HepG2 (cell line): ENCODE measurements around the gene DAPK1. TPM values are rescaled to one million over a fixed set of nuclear protein-coding genes. Genes with fewer than 3 reads are reported as not detected.
A peak's percentile ranks its signal among the peaks of the same experiment; 100 is the strongest.

Experiments
- ATAC-seq: fragments of 200-7000 bp; cut with Tn5 transposase; 3 replicates; pipeline ENCODE4 v1.9.1; 2020; ENCODE audit warnings: mild to moderate bottlenecking, moderate library complexity
- BruUV-seq: library from RNA; stranded (reverse); fragments of 400-500 nt; replicated peaks from 2 replicates; lab custom pipeline; 2021; lab: Mats Ljungman, UMichigan
- CTCF ChIA-PET: fragments of 300-600 bp; formaldehyde crosslinking; extraction: SDS; loops from one replicate; lab custom pipeline; 2021; ENCODE audit warnings: low total read pairs, inconsistent platforms, low intra/inter-chr PET ratio; lab: Yijun Ruan, JAX
- POLR2A ChIA-PET: fragments of 350-600 bp; sonication (Branson Sonifier 250); formaldehyde crosslinking; loops from one replicate; lab custom pipeline; 2020; ENCODE audit warnings: antibody characterized with exemption, inconsistent platforms; lab: Yijun Ruan, JAX
- DNase-seq: peaks from one replicate; pipeline ENCODE4 v3.0.0-alpha.2; 2015; ENCODE audit warnings: low spot score
- FAIRE-seq: peaks from 3 replicates; lab custom pipeline; 2011; peaks lifted over from hg19 to GRCh38; lab: Jason Lieb, UNC
- H2AFZ ChIP-seq: one replicate; pipeline ENCODE4 v1.6.1; 2011; ENCODE audit warnings: low read length, inconsistent platforms
- H3K27ac ChIP-seq: fragments of 300-600 bp; 3 replicates; pipeline ENCODE4 v1.8.0; 2011; ENCODE audit warnings: mixed run types, mild to moderate bottlenecking, mixed read lengths, low read length, inconsistent platforms; ENCODE audit not compliant: insufficient read depth; ENCODE audit errors: extremely low read length
- H3K27me3 ChIP-seq, 2 experiments: fragments of 200-600 bp in 1 of 2; 2 replicates in 1 of 2; 3 replicates in 1 of 2; pipeline versions ENCODE4 v1.6.0 to v1.8.0; 2011; ENCODE audit warnings: low read length in 2 of 2, mild to moderate bottlenecking in 2 of 2, moderate library complexity in 2 of 2, inconsistent platforms in 1 of 2; ENCODE audit not compliant: insufficient read depth in 2 of 2, control insufficient read depth in 1 of 2
- H3K36me3 ChIP-seq, 2 experiments: fragments of 200-600 bp in 1 of 2; replicated peaks in 1 of 2; 2 replicates in 1 of 2; 3 replicates in 1 of 2; pipeline versions ENCODE4 v1.5.1 to v1.8.0; 2011; ENCODE audit warnings: low read length in 2 of 2, inconsistent platforms in 1 of 2; ENCODE audit not compliant: insufficient read depth in 2 of 2, control insufficient read depth in 1 of 2
- H3K4me1 ChIP-seq: 2 replicates; pipeline ENCODE4 v1.5.1; 2012; ENCODE audit warnings: low read length, inconsistent platforms; ENCODE audit not compliant: insufficient read depth
- H3K4me2 ChIP-seq: 2 replicates; pipeline ENCODE4 v1.6.0; 2011; ENCODE audit warnings: low read depth, low read length, inconsistent platforms
- H3K4me3 ChIP-seq, 3 experiments: fragments of 200-600 bp in 1 of 3; sonication (generic), shearing (Covaris generic) in 1 of 3; replicated peaks in 1 of 3; 2 replicates each; pipeline ENCODE4 v1.5.1; 2011 to 2016; ENCODE audit warnings: low read length in 3 of 3, inconsistent platforms in 2 of 3, low read depth in 2 of 3, mild to moderate bottlenecking in 2 of 3, control low read depth in 1 of 3, mixed read lengths in 1 of 3; ENCODE audit not compliant: insufficient read depth in 1 of 3
- H3K79me2 ChIP-seq: one replicate; pipeline ENCODE4 v1.6.1; 2011; ENCODE audit warnings: low read length, inconsistent platforms; ENCODE audit not compliant: insufficient read depth
- H3K9ac ChIP-seq: 2 replicates; pipeline ENCODE4 v1.6.0; 2011; ENCODE audit warnings: mild to moderate bottlenecking, low read depth, low read length, inconsistent platforms; ENCODE audit not compliant: insufficient read depth
- H3K9me3 ChIP-seq: 2 replicates; pipeline ENCODE4 v1.5.1; 2012; ENCODE audit warnings: mild to moderate bottlenecking, low read length
- H4K20me1 ChIP-seq: 2 replicates; pipeline ENCODE4 v1.6.0; 2011; ENCODE audit warnings: inconsistent platforms, mild to moderate bottlenecking, low read length, moderate library complexity; ENCODE audit not compliant: insufficient read depth
- ATM ChIP-seq: fragments of 450-650 bp; IDR thresholded peaks from 2 replicates; pipeline ENCODE4 v1.7.1; 2017; ENCODE audit warnings: mild to moderate bottlenecking, borderline replicate concordance
- FOXA1 ChIP-seq, 2 experiments: fragments of 450-650 bp in 1 of 2; sonication (generic) in 1 of 2; formaldehyde crosslinking in 1 of 2; IDR thresholded peaks; 2 replicates each; pipeline versions ENCODE4 v1.4.0 to v1.6.1; 2016 to 2020; ENCODE audit warnings: missing genetic modification reagents in 1 of 2
- NFE2 ChIP-seq: sonication (generic); formaldehyde crosslinking; IDR thresholded peaks from 2 replicates; pipeline ENCODE4 v1.4.0; 2020; ENCODE audit warnings: missing genetic modification reagents
- NR3C1 ChIP-seq: sonication (generic); formaldehyde crosslinking; IDR thresholded peaks from 2 replicates; pipeline ENCODE4 v1.4.0; 2020; ENCODE audit warnings: missing genetic modification reagents
- STAT6 ChIP-seq: sonication (generic); formaldehyde crosslinking; IDR thresholded peaks from 2 replicates; pipeline ENCODE4 v1.4.0; 2020; ENCODE audit warnings: missing genetic modification reagents, mild to moderate bottlenecking, borderline replicate concordance
- ZNF549 ChIP-seq: sonication (generic); formaldehyde crosslinking; IDR thresholded peaks from 2 replicates; pipeline ENCODE4 v1.5.0; 2020; ENCODE audit warnings: missing genetic modification reagents
- ZNF577 ChIP-seq: sonication (generic); formaldehyde crosslinking; IDR thresholded peaks from 2 replicates; pipeline ENCODE4 v1.4.0; 2020; ENCODE audit warnings: mild to moderate bottlenecking, low read depth, missing genetic modification reagents, borderline replicate concordance
- ZNF674 ChIP-seq: sonication (generic); formaldehyde crosslinking; IDR thresholded peaks from 2 replicates; pipeline ENCODE4 v1.5.0; 2020; ENCODE audit warnings: low read depth, mild to moderate bottlenecking, missing genetic modification reagents
- ZNF891 ChIP-seq: sonication (generic); formaldehyde crosslinking; IDR thresholded peaks from 2 replicates; pipeline ENCODE4 v1.5.0; 2020; ENCODE audit warnings: mild to moderate bottlenecking, missing genetic modification reagents
- WGBS: methylation state at CpG from one replicate; pipeline ENCODE4 v1.1.6; 2017; ENCODE audit warnings: low lambda C conversion rate; 5-methylcytosine and 5-hydroxymethylcytosine counted together
- in situ Hi-C: cut with HindIII; loops from 2 replicates; pipeline ENCODE4 v1.10.0; 2017; ENCODE audit warnings: low pct_unique_long_range_greater_than_20kb; ENCODE audit not compliant: extremely low pct_ligation_motif_present
- intact Hi-C: fragments of 100-400 bp; cut with micrococcal nuclease; formaldehyde crosslinking; loops from one replicate; pipeline ENCODE4 v1.10.0; 2022; ENCODE audit not compliant: unreplicated experiment
- polyA plus RNA-seq, 8 experiments: library from polyadenylated mRNA; depleted of rRNA in 3 of 8; stranded (reverse) in 7 of 8; unstranded in 1 of 8; fragments of >200 nt; fragmentation: Illumina TruSeq in 4 of 8; extraction: Trizol in 4 of 8; gene quantifications; 2 replicates each; pipeline versions ENCODE4 v1.2.1 to v1.2.3, GENCODE V29; 2011 to 2016; ENCODE audit warnings: low read depth in 4 of 8, missing spikeins in 1 of 8, mixed read lengths in 1 of 8; ENCODE audit not compliant: insufficient read depth in 1 of 8
- total RNA-seq, 5 experiments: library from RNA; depleted of rRNA; stranded (reverse); fragments of >200 nt; fragmentation: Illumina TruSeq; extraction: Trizol; gene quantifications; 2 replicates each; pipeline ENCODE4 v1.2.3, GENCODE V29; 2016; ENCODE audit warnings: low read depth in 1 of 5
- TF ChIP-seq, protein P1 (sequence below): IDR thresholded peaks from 2 replicates; pipeline ENCODE4 v1.6.1; 2012; ENCODE audit warnings: low read length, improper control_type of control experiment

Gene DAPK1
- total and polyA plus RNA-seq, 2 of the 13 experiments (the other 11 are each of a cell fraction or from before 2014, with no cell fraction given): 35.7 to 35.9 TPM

DNA sequence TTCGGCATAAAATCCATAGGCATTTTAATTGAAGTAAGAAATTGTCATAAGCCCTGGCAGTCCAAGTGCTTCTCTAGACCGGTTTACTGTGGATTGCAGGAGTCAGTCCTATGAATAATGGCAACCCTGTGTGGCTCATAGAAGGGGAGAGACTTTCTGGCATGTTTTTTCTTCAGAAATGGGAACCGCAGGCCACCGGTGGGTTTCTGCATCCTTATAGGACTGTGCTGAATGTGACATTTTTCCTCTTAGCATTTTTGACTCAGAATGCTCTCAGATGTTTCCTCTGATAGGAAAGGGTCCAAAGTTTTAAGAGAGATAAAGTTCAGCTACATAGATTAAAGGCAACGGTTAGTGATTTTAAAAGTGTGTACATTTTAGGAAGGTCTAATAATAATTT lies 6.3 kb downstream of the DAPK1 start:
- Histone ChIP-seq H2AFZ (no peak overlapping the region), H3K79me2 (peaks cover 51% of the 10 kb centered on the region), H3K9me3 (no peaks in the 10 kb centered on the region), H3K27ac (peak overlapping the region; percentile 25), H3K36me3 (no peaks in the 10 kb centered on the region; a peak in 2 of 5 replicates), H3K9ac (no peak overlapping the region), H3K4me1 (peaks cover 83% of the 10 kb centered on the region), H4K20me1 (no peaks in the 10 kb centered on the region; the same call in 1 of the 2 replicates), H3K4me3 (no peak overlapping the region), H3K27me3 (no peaks in the 10 kb centered on the region), H3K4me2 (peak overlapping the region; percentile 39)
- CTCF ChIA-PET: no interaction called here
- no TSS peak for BruUV-seq
- no peak for FAIRE-seq
- intact Hi-C loops: no loop called here
- DNase-seq: peak; percentile 10
- WGBS: 49% methylated on average over 5 of the region's 5 CpGs
- ATAC-seq: no peak
- POLR2A ChIA-PET: interaction anchor here (1.5 kb wide), 1 partner anchor 65 kb away, joined by 3 read pairs; no protein-coding TSS in a partner anchor
- in situ Hi-C loops: no loop called here
- TF ChIP-seq FOXA1 (IDR thresholded peaks at IDR 0.05): no peak
- no peak for TF ChIP-seq FOXA1 (CRISPR knock-in tag; IDR thresholded peaks at IDR 0.05)
- TF ChIP-seq ZNF674 (CRISPR knock-in tag): no peak
- TF ChIP-seq STAT6 (CRISPR knock-in tag): no peak
- no peak for TF ChIP-seq ZNF577 (CRISPR knock-in tag)
- no peak for TF ChIP-seq ZNF891
- TF ChIP-seq ATM: no peak
- no peak for TF ChIP-seq ZNF549
- TF ChIP-seq, protein P1, sequence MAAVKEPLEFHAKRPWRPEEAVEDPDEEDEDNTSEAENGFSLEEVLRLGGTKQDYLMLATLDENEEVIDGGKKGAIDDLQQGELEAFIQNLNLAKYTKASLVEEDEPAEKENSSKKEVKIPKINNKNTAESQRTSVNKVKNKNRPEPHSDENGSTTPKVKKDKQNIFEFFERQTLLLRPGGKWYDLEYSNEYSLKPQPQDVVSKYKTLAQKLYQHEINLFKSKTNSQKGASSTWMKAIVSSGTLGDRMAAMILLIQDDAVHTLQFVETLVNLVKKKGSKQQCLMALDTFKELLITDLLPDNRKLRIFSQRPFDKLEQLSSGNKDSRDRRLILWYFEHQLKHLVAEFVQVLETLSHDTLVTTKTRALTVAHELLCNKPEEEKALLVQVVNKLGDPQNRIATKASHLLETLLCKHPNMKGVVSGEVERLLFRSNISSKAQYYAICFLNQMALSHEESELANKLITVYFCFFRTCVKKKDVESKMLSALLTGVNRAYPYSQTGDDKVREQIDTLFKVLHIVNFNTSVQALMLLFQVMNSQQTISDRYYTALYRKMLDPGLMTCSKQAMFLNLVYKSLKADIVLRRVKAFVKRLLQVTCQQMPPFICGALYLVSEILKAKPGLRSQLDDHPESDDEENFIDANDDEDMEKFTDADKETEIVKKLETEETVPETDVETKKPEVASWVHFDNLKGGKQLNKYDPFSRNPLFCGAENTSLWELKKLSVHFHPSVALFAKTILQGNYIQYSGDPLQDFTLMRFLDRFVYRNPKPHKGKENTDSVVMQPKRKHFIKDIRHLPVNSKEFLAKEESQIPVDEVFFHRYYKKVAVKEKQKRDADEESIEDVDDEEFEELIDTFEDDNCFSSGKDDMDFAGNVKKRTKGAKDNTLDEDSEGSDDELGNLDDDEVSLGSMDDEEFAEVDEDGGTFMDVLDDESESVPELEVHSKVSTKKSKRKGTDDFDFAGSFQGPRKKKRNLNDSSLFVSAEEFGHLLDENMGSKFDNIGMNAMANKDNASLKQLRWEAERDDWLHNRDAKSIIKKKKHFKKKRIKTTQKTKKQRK: no peak
- no peak for TF ChIP-seq NR3C1
- no peak for TF ChIP-seq NFE2 (CRISPR knock-in tag)
